Progenitor cell of endocrine pancreas (in vitro differentiated cells): Measurements from ENCODE around the gene ACSF3. TPM values are rescaled to one million over a fixed set of nuclear protein-coding genes. Genes with fewer than 3 reads are reported as not detected.
"Not testable (repeated sequence)": the region's sequence is repeated elsewhere in the genome, so short reads cannot be mapped to it uniquely, and the experiment has no call there.

Experiments used
- DNase-seq: peaks from one replicate; pipeline ENCODE4 v3.0.0; 2021; ENCODE audit warnings: low spot score; ENCODE audit not compliant: unreplicated experiment
- H3K27ac Mint-ChIP-seq: 2 replicates; pipeline ENCODE4 v1.8.0; 2021; ENCODE audit warnings: mild to moderate bottlenecking, moderate library complexity, mixed read lengths
- H3K27me3 Mint-ChIP-seq: 2 replicates; pipeline ENCODE4 v1.8.0; 2021; ENCODE audit warnings: mixed read lengths
- H3K36me3 Mint-ChIP-seq: 2 replicates; pipeline ENCODE4 v1.8.0; 2022; ENCODE audit warnings: mixed read lengths; ENCODE audit not compliant: insufficient read depth
- H3K4me1 Mint-ChIP-seq: 2 replicates; pipeline ENCODE4 v1.8.0; 2021; ENCODE audit warnings: low read depth, mixed read lengths
- H3K4me3 Mint-ChIP-seq: 2 replicates; pipeline ENCODE4 v1.8.0; 2021; ENCODE audit warnings: low read depth, mild to moderate bottlenecking, moderate library complexity, mixed read lengths
- H3K9me3 Mint-ChIP-seq: 2 replicates; pipeline ENCODE4 v1.8.0; 2021; ENCODE audit warnings: low read depth, mixed read lengths
- total RNA-seq: library from RNA; stranded (reverse); gene quantifications from 2 replicates; pipeline ENCODE4 v1.2.1, GENCODE V29; 2021
- TF ChIP-seq, protein P1 (sequence below): fragments of 200-600 bp; sonication (generic); IDR thresholded peaks from one replicate; pipeline ENCODE4 v1.5.0; 2021; ENCODE audit warnings: antibody characterized with exemption, mild to moderate bottlenecking; ENCODE audit not compliant: unreplicated experiment

ACSF3 gene
- total RNA-seq, 1 donor from 2014 or later = 31.3 TPM

DNA sequence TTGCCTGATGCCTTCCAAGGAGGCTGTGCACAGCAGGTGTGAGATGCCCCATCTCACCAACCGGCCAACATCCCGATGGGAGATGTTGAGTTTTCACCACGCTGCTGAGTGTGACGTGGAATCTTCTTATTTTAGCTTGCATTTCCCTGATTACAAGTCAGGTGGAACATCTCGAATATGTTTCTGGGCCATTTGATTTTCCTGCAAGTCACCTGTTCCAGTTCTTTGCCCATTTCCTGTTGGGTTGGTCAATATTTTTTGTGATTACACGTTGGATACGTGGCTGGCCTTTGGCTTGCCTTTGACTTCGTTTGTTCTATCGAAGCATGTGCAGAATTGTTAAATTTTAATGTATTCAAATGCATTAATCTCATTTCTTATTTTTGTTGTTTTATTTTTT is 69.6 kb downstream of the ACSF3 start:
- Mint-ChIP-seq H3K9me3 (no peaks in the 10 kb centered on the region), H3K4me1 (peaks cover 4% of the 10 kb centered on the region), H3K36me3 (no peaks in the 10 kb centered on the region), H3K27me3 (peaks cover 5% of the 10 kb centered on the region), H3K27ac (no peak overlapping the region), H3K4me3 (no peak overlapping the region)
- DNase-seq = no peak
- TF ChIP-seq, protein P1, sequence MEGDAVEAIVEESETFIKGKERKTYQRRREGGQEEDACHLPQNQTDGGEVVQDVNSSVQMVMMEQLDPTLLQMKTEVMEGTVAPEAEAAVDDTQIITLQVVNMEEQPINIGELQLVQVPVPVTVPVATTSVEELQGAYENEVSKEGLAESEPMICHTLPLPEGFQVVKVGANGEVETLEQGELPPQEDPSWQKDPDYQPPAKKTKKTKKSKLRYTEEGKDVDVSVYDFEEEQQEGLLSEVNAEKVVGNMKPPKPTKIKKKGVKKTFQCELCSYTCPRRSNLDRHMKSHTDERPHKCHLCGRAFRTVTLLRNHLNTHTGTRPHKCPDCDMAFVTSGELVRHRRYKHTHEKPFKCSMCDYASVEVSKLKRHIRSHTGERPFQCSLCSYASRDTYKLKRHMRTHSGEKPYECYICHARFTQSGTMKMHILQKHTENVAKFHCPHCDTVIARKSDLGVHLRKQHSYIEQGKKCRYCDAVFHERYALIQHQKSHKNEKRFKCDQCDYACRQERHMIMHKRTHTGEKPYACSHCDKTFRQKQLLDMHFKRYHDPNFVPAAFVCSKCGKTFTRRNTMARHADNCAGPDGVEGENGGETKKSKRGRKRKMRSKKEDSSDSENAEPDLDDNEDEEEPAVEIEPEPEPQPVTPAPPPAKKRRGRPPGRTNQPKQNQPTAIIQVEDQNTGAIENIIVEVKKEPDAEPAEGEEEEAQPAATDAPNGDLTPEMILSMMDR = no peak

DNA sequence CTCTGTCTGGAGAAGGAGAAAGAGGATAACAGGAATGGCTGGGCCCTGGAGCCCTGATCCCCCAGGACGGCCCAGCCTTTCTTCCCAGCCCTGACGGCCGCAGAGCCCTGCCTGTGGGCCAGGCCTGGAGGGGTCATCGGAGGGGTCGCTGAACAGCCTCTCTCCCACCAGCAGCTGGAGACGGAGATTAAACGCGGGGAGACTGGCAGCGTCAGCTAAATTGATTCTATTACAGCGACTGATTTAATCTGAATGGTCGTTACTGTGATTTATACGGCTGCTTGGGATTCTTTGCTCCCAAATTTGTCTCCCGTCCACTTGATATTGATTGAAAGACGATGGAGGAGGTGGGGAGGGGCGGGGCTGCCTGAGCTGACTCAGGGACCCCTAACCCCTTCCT is 70.8 kb downstream of the ACSF3 start:
- no peak for DNase-seq
- Mint-ChIP-seq H3K4me3 (no peak overlapping the region), H3K4me1 (peaks cover 4% of the 10 kb centered on the region), H3K27me3 (peaks cover 8% of the 10 kb centered on the region), H3K9me3 (no peaks in the 10 kb centered on the region), H3K36me3 (no peaks in the 10 kb centered on the region), H3K27ac (peak overlapping the region; percentile 39)
- TF ChIP-seq, protein P1 = no peak

DNA sequence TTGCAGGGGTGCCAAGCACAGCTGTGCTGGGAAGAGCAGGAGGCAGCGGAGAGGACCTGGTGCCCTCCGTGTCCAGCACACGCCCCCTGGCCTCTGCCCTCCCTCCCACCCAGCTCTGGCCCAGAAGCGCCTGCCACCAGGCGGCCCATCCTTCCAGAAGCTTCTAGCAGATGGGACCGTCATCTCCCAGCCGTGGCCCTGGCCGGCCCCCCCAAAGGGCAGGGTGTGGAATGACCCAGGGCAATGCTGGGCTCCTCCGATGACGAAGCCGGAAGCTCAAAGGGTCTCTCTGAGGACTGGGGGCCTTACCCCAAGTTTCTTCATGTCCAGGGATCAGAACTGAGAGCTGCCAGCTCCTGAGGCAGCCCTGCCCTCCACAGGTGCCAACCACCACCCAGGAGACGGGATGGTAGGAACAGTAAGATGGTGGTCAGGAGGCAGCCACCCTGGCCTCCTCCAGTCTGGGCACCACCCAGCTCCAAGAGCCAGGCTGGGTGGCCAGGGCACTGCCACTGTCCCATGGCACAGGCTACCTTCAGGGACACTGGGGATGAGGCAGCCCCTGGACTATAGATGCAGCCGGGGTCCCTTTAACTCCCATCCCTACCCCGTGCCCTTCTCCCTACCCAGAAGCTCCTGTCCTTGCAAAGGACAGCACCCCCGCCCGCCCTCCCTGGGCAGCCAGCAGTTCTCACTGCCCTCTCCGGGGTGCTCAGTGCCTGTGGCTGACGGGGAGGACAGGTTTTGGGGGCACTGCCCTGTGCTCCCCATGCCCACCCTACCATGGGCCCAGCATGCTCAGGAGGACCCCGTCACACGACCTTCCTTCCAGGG is 71.4 kb downstream of the ACSF3 start:
- Mint-ChIP-seq H3K4me3 (no peak overlapping the region), H3K27ac (no peak overlapping the region), H3K9me3 (no peaks in the 10 kb centered on the region), H3K4me1 (peaks cover 4% of the 10 kb centered on the region), H3K36me3 (no peaks in the 10 kb centered on the region), H3K27me3 (peaks cover 8% of the 10 kb centered on the region)
- DNase-seq = no peak
- TF ChIP-seq, protein P1 = no peak

DNA sequence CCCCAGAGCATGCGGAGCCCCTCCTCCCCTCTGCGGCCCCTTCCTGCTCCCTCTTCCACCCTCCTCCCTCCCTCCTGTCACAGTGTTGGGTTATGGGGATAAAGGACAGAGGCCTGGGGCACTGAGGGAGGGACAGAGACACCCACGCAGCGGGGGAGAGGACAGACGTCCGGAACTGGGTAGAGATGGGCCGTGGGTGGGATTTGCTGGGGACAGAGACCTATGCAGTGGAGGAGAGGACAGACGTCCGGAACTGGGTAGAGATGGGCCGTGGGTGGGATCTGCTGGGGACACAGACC is 72.0 kb downstream of the ACSF3 start:
- not testable (repeated sequence) for H3K4me3 Mint-ChIP-seq, DNase-seq, H3K27ac Mint-ChIP-seq, H3K9me3 Mint-ChIP-seq, H3K36me3 Mint-ChIP-seq, H3K4me1 Mint-ChIP-seq
- H3K27me3 Mint-ChIP-seq = peaks cover 10% of the 10 kb centered on the region

DNA sequence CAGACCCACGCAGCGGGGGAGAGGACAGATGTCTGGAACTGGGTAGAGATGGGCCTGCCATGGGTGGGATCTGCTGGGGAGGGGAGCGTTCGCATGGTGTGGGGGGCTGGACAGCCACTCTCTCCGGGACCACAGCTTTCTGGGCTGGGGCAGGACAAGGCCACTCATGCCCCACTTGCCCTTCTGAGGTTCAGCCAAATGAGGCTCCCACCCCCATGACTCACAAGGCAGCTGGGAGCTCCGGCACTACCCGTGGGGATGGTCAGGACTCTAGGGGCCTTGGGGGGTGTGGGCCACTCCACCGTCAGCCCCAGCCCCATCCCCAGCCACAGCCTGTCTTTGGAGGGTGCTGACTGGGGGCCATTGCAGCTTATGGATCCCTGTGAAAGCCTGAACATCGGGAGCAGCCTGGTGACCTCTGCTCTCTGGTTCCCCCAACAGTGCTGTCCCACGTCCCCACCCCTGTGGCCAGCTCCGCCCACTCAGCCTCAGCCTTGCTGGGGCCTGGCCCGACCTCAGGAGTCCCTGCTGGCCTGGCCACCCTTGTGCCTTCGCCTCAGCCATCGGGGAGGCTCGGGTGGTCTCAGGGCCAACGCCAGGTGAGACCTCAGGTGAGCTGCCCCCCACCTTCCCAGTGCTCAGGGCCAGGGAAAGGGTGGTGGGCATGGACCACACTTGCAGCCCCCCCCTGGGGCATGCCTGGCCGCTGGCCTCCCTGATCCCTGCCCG is 73.2 kb downstream of the ACSF3 start:
- H3K9me3 Mint-ChIP-seq = no peaks in the 10 kb centered on the region
- H3K4me3 Mint-ChIP-seq = no peak overlapping the region
- peaks cover 11% of the 10 kb centered on the region for H3K27me3 Mint-ChIP-seq
- no peaks in the 10 kb centered on the region for H3K36me3 Mint-ChIP-seq
- TF ChIP-seq, protein P1 = no peak
- H3K4me1 Mint-ChIP-seq = peaks cover 7% of the 10 kb centered on the region
- DNase-seq = no peak
- H3K27ac Mint-ChIP-seq = no peak overlapping the region
